K562 (cell line): ENCODE measurements around the gene KRTAP10-6. TPM values are rescaled to one million over a fixed set of nuclear protein-coding genes. Genes with fewer than 3 reads are reported as not detected.

Experiments used
- ATAC-seq: fragments of 200-7000 bp; cut with Tn5 transposase; 3 replicates; pipeline ENCODE4 v1.9.1; 2020; ENCODE audit warnings: moderate library complexity
- BruUV-seq: library from RNA; stranded (reverse); fragments of 400-500 nt; replicated peaks from 2 replicates; lab custom pipeline; 2021; lab: Mats Ljungman, UMichigan
- CTCF ChIA-PET: fragments of 300-600 bp; formaldehyde crosslinking; extraction: SDS; loops from one replicate; lab custom pipeline; 2021; ENCODE audit warnings: low intra/inter-chr PET ratio; lab: Yijun Ruan, JAX
- POLR2A ChIA-PET: fragments of 300-600, 350-650 bp; sonication (Branson Sonifier 250); formaldehyde crosslinking; extraction: SDS; loops from one replicate; lab custom pipeline; 2021; ENCODE audit warnings: antibody characterized with exemption, inconsistent platforms; lab: Yijun Ruan, JAX
- DNase-seq, 4 experiments: peaks; one replicate each; pipeline versions ENCODE4 v3.0.0 to v3.0.0-alpha.2; 2011 to 2018; ENCODE audit warnings: low spot score in 3 of 4, mixed read lengths in 3 of 4; ENCODE audit errors: extremely low read depth in 1 of 4
- FAIRE-seq: peaks from 2 replicates; lab custom pipeline; 2011; peaks lifted over from hg19 to GRCh38; lab: Jason Lieb, UNC
- H2AFZ ChIP-seq: 2 replicates; pipeline ENCODE4 v1.6.0; 2011; ENCODE audit warnings: low read depth, low read length, control low read depth, inconsistent platforms
- H3K27ac ChIP-seq: fragments of 200-600 bp; 3 replicates; pipeline ENCODE4 v1.8.0; 2011; ENCODE audit warnings: low read depth, mild to moderate bottlenecking, control low read depth, inconsistent platforms, low read length, moderate library complexity, mixed read lengths; ENCODE audit errors: extremely low read depth
- H3K27me3 ChIP-seq, 2 experiments: fragments of 300-600 bp in 1 of 2; 2 replicates in 1 of 2; 3 replicates in 1 of 2; pipeline versions ENCODE4 v1.6.0 to v1.8.0; 2011; ENCODE audit warnings: inconsistent platforms in 2 of 2, low read length in 2 of 2, mild to moderate bottlenecking in 1 of 2, mixed read lengths in 1 of 2, moderate library complexity in 1 of 2; ENCODE audit not compliant: control insufficient read depth in 2 of 2, insufficient read depth in 2 of 2
- H3K36me3 ChIP-seq: fragments of 300-600 bp; 3 replicates; pipeline ENCODE4 v1.8.0; 2011; ENCODE audit warnings: mild to moderate bottlenecking, low read length, inconsistent platforms; ENCODE audit not compliant: control insufficient read depth, insufficient read depth
- H3K4me1 ChIP-seq, 2 experiments: fragments of 200-600 bp in 1 of 2; replicated peaks in 1 of 2; 2 replicates in 1 of 2; 3 replicates in 1 of 2; pipeline versions ENCODE4 v1.5.1 to v1.8.0; 2011; ENCODE audit warnings: inconsistent platforms in 2 of 2, low read length in 2 of 2, mild to moderate bottlenecking in 1 of 2, mixed read lengths in 1 of 2, moderate library complexity in 1 of 2; ENCODE audit not compliant: control insufficient read depth in 2 of 2, insufficient read depth in 2 of 2
- H3K4me2 ChIP-seq: 2 replicates; pipeline ENCODE4 v1.6.1; 2011; ENCODE audit warnings: low read length, control low read depth, inconsistent platforms, mixed read lengths; ENCODE audit not compliant: insufficient read depth
- H3K4me3 ChIP-seq: fragments of 200-600 bp; sonication (generic), shearing (Covaris generic); 2 replicates; pipeline ENCODE4 v1.5.1; 2016; ENCODE audit warnings: control low read depth, inconsistent platforms
- H3K79me2 ChIP-seq: fragments of 200-600 bp; 3 replicates; pipeline ENCODE4 v1.8.0; 2011; ENCODE audit warnings: low read length, inconsistent platforms; ENCODE audit not compliant: control insufficient read depth, insufficient read depth
- H3K9ac ChIP-seq, 2 experiments: 2 replicates each; pipeline versions ENCODE4 v1.6.0 to v1.6.1; 2011; ENCODE audit warnings: low read depth in 2 of 2, low read length in 2 of 2, control low read depth in 1 of 2, inconsistent platforms in 1 of 2, mild to moderate bottlenecking in 1 of 2, mixed read lengths in 1 of 2; ENCODE audit not compliant: insufficient read depth in 1 of 2
- H3K9me1 ChIP-seq: one replicate; pipeline ENCODE4 v1.6.0; 2011; ENCODE audit warnings: inconsistent platforms, mild to moderate bottlenecking, low read length, moderate library complexity; ENCODE audit not compliant: control insufficient read depth, insufficient read depth
- H3K9me3 ChIP-seq: replicated peaks from 2 replicates; pipeline ENCODE4 v1.5.1; 2011; ENCODE audit warnings: low read depth, low read length, inconsistent platforms; ENCODE audit not compliant: control insufficient read depth, insufficient read depth
- H4K20me1 ChIP-seq: replicated peaks from 2 replicates; pipeline ENCODE4 v1.6.1; 2011; ENCODE audit warnings: low read length, inconsistent platforms, mixed read lengths; ENCODE audit not compliant: control insufficient read depth, insufficient read depth
- CCAR2 ChIP-seq: fragments of 200-400 bp; formaldehyde crosslinking; IDR thresholded peaks from 2 replicates; pipeline ENCODE4 v1.6.1; 2017; ENCODE audit warnings: mild to moderate bottlenecking, low read depth, low read length
- FOSL1 ChIP-seq: fragments of 200-800 bp; sonication (Bioruptor generic); conservative IDR thresholded peaks from 2 replicates; pipeline ENCODE4 v1.6.1; 2016; ENCODE audit warnings: missing genetic modification characterization, missing compliant biosample characterization
- RBM15 ChIP-seq: fragments of 200-400 bp; formaldehyde crosslinking; IDR thresholded peaks from 2 replicates; pipeline ENCODE4 v1.6.1; 2018; ENCODE audit warnings: mild to moderate bottlenecking, low read length, moderate library complexity; ENCODE audit not compliant: insufficient read depth
- STAG1 ChIP-seq: sonication (generic); formaldehyde crosslinking; IDR thresholded peaks from 2 replicates; pipeline ENCODE4 v1.5.0; 2020; ENCODE audit warnings: missing genetic modification reagents, borderline replicate concordance
- WGBS: fragments of 100-300 bp; shearing (Covaris generic); methylation state at CpG from one replicate; pipeline ENCODE4 v1.1.6; 2016; ENCODE audit warnings: low coverage, mixed read lengths; ENCODE audit not compliant: insufficient coverage; ENCODE audit errors: missing lambda C conversion rate; 5-methylcytosine and 5-hydroxymethylcytosine counted together
- in situ Hi-C: fragments of 300-500 bp; cut with MboI; formaldehyde crosslinking; loops from 4 replicates; pipeline ENCODE4 v1.15.0; 2018; ENCODE audit warnings: inconsistent platforms, mixed read lengths
- intact Hi-C: fragments of 100-400 bp; cut with micrococcal nuclease; formaldehyde crosslinking; loops from 2 replicates; pipeline ENCODE4 v1.14.2; 2022
- polyA plus RNA-seq, 8 experiments: library from polyadenylated mRNA; depleted of rRNA in 4 of 8; stranded (reverse) in 5 of 8; unstranded in 3 of 8; fragments of >200 nt; fragmentation: Nextera tagmentation in 2 of 8; fragmentation: Illumina TruSeq in 1 of 8; extraction: Ambion mirVana in 2 of 8; extraction: Trizol in 1 of 8; gene quantifications; 2 replicates each; pipeline versions ENCODE4 v1.2.1 to v1.2.3, GENCODE V29; 2011 to 2014; ENCODE audit warnings: inconsistent platforms in 1 of 8, missing spikeins in 1 of 8
- total RNA-seq, 7 experiments: library from RNA; depleted of rRNA in 6 of 7; stranded (reverse); fragments of >200 nt in 6 of 7; fragmentation: Illumina TruSeq in 2 of 7; extraction: Trizol in 2 of 7; gene quantifications; 2 replicates each; pipeline versions ENCODE4 v1.2.1 to v1.2.3, GENCODE V29; 2011 to 2021; ENCODE audit warnings: low replicate concordance in 1 of 7
- TF ChIP-seq, protein P1 (sequence below), 2 experiments: fragments of 200-800 bp in 1 of 2; sonication (Bioruptor generic) in 1 of 2; sonication (generic) in 1 of 2; formaldehyde crosslinking in 1 of 2; IDR thresholded peaks in 1 of 2; conservative IDR thresholded peaks in 1 of 2; 2 replicates each; pipeline versions ENCODE4 v1.5.0 to v1.6.1; 2016 to 2020; ENCODE audit warnings: missing compliant biosample characterization in 1 of 2, missing genetic modification characterization in 1 of 2, missing genetic modification reagents in 1 of 2
- TF ChIP-seq, protein P2 (sequence below): fragments of 250-450 bp; sonication (Bioruptor Pico); IDR thresholded peaks from 2 replicates; pipeline ENCODE4 v1.4.0; 2020; ENCODE audit warnings: mild to moderate bottlenecking, moderate library complexity
- TF ChIP-seq, protein P3 (sequence below): fragments of 200-800 bp; sonication (Bioruptor generic); IDR thresholded peaks from 2 replicates; pipeline ENCODE4 v1.6.1; 2017; ENCODE audit warnings: missing genetic modification characterization, missing compliant biosample characterization
- TF ChIP-seq, protein P4 (sequence below): fragments of 250-450 bp; sonication (Bioruptor Pico); IDR thresholded peaks from 2 replicates; pipeline ENCODE4 v1.4.0; 2020; ENCODE audit warnings: borderline replicate concordance

Gene KRTAP10-6
- total and polyA plus RNA-seq, 9 of the 15 experiments (the other 6 are each of a cell fraction or from before 2014, with no cell fraction given): not detected

DNA sequence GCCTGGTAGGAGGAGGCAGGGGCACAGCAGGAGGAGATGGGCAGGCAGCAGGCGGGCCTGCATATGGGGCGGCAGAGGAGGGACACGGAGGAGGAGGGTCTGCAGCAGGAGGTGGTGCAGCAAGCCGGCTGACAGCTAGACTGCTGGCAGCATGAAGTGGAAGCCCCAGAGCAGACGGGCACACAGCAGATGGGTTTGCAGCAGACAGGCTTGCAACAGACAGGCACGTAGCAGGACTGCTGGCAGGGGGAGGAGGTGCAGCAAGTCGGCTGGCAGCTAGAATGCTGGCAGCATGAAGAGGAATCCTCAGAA is 12.5 kb downstream of the KRTAP10-6 start:
- Histone ChIP-seq H3K27ac (no peak overlapping the region), H2AFZ (no peak overlapping the region), H4K20me1 (no peaks in the 10 kb centered on the region), H3K36me3 (no peaks in the 10 kb centered on the region), H3K4me1 (peaks cover 0 to 1% of the 10 kb centered on the region in 2 experiments; a peak in 2 of 5 replicates), H3K4me2 (no peak overlapping the region), H3K9me1 (no peaks in the 10 kb centered on the region), H3K9ac (no peak overlapping the region), H3K9me3 (peaks cover 3% of the 10 kb centered on the region), H3K4me3 (no peak overlapping the region), H3K79me2 (no peaks in the 10 kb centered on the region), H3K27me3 (peaks cover 0 to 21% of the 10 kb centered on the region in 2 experiments; a peak in 3 of 5 replicates)
- no peak for FAIRE-seq
- in situ Hi-C loops (no loop called here), intact Hi-C loops (no loop called here)
- POLR2A ChIA-PET: interaction anchor here (0.7 kb wide), 1 partner anchor 73 kb away, joined by 4 read pairs; no protein-coding TSS in a partner anchor
- DNase-seq: no peak
- TF ChIP-seq RBM15: no peak
- TF ChIP-seq, protein P1, sequence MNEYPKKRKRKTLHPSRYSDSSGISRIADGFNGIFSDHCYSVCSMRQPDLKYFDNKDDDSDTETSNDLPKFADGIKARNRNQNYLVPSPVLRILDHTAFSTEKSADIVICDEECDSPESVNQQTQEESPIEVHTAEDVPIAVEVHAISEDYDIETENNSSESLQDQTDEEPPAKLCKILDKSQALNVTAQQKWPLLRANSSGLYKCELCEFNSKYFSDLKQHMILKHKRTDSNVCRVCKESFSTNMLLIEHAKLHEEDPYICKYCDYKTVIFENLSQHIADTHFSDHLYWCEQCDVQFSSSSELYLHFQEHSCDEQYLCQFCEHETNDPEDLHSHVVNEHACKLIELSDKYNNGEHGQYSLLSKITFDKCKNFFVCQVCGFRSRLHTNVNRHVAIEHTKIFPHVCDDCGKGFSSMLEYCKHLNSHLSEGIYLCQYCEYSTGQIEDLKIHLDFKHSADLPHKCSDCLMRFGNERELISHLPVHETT (CRISPR knock-in tag; conservative IDR thresholded peaks at IDR 0.05 in 1 of 2, IDR thresholded peaks at IDR 0.05 in 1 of 2): no peak
- TF ChIP-seq, protein P2, sequence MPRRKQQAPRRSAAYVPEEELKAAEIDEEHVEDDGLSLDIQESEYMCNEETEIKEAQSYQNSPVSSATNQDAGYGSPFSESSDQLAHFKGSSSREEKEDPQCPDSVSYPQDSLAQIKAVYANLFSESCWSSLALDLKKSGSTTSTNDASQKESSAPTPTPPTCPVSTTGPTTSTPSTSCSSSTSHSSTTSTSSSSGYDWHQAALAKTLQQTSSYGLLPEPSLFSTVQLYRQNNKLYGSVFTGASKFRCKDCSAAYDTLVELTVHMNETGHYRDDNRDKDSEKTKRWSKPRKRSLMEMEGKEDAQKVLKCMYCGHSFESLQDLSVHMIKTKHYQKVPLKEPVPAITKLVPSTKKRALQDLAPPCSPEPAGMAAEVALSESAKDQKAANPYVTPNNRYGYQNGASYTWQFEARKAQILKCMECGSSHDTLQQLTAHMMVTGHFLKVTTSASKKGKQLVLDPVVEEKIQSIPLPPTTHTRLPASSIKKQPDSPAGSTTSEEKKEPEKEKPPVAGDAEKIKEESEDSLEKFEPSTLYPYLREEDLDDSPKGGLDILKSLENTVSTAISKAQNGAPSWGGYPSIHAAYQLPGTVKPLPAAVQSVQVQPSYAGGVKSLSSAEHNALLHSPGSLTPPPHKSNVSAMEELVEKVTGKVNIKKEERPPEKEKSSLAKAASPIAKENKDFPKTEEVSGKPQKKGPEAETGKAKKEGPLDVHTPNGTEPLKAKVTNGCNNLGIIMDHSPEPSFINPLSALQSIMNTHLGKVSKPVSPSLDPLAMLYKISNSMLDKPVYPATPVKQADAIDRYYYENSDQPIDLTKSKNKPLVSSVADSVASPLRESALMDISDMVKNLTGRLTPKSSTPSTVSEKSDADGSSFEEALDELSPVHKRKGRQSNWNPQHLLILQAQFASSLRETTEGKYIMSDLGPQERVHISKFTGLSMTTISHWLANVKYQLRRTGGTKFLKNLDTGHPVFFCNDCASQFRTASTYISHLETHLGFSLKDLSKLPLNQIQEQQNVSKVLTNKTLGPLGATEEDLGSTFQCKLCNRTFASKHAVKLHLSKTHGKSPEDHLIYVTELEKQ: no peak
- TF ChIP-seq, protein P3, sequence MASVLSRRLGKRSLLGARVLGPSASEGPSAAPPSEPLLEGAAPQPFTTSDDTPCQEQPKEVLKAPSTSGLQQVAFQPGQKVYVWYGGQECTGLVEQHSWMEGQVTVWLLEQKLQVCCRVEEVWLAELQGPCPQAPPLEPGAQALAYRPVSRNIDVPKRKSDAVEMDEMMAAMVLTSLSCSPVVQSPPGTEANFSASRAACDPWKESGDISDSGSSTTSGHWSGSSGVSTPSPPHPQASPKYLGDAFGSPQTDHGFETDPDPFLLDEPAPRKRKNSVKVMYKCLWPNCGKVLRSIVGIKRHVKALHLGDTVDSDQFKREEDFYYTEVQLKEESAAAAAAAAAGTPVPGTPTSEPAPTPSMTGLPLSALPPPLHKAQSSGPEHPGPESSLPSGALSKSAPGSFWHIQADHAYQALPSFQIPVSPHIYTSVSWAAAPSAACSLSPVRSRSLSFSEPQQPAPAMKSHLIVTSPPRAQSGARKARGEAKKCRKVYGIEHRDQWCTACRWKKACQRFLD (CRISPR knock-in tag): no peak
- TF ChIP-seq STAG1: no peak
- TF ChIP-seq FOSL1 (tag): no peak
- TF ChIP-seq, protein P4, sequence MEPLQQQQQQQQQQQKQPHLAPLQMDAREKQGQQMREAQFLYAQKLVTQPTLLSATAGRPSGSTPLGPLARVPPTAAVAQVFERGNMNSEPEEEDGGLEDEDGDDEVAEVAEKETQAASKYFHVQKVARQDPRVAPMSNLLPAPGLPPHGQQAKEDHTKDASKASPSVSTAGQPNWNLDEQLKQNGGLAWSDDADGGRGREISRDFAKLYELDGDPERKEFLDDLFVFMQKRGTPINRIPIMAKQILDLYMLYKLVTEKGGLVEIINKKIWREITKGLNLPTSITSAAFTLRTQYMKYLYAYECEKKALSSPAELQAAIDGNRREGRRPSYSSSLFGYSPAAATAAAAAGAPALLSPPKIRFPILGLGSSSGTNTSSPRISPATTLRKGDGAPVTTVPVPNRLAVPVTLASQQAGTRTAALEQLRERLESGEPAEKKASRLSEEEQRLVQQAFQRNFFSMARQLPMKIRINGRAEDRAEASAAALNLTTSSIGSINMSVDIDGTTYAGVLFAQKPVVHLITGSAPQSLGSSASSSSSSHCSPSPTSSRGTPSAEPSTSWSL: no peak
- TF ChIP-seq CCAR2: no peak
- no peak for ATAC-seq
- BruUV-seq: no TSS peak
- CTCF ChIA-PET: no interaction called here
- WGBS: 2% methylated on average over 7 of the region's 7 CpGs
